ENCODE data around the gene RABGGTA.

GRCh38 chr14:24282736-24283135 lies 11.3 kb upstream of the RABGGTA start:
- TF ChIP-seq, protein P1, sequence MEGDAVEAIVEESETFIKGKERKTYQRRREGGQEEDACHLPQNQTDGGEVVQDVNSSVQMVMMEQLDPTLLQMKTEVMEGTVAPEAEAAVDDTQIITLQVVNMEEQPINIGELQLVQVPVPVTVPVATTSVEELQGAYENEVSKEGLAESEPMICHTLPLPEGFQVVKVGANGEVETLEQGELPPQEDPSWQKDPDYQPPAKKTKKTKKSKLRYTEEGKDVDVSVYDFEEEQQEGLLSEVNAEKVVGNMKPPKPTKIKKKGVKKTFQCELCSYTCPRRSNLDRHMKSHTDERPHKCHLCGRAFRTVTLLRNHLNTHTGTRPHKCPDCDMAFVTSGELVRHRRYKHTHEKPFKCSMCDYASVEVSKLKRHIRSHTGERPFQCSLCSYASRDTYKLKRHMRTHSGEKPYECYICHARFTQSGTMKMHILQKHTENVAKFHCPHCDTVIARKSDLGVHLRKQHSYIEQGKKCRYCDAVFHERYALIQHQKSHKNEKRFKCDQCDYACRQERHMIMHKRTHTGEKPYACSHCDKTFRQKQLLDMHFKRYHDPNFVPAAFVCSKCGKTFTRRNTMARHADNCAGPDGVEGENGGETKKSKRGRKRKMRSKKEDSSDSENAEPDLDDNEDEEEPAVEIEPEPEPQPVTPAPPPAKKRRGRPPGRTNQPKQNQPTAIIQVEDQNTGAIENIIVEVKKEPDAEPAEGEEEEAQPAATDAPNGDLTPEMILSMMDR (IDR thresholded peaks at IDR 0.05; ENCODE audit: low read depth, low read length): no peak
- TF ChIP-seq EZH2phosphoT487 (IDR thresholded peaks at IDR 0.05; ENCODE audit: low read depth): no peak
